ENCODE data around the gene CNTNAP2. TPM values are rescaled to one million over a fixed set of nuclear protein-coding genes. Genes with fewer than 3 reads are reported as not detected.

The CNTNAP2 gene
- total RNA-seq, 2 donors from 2014 or later = 171 to 228 TPM

- H3K36me3 ChIP-seq (ENCODE audit: control insufficient read depth, insufficient read depth, low read length) = no peaks in the 10 kb centered on the region
- DNase-seq = no peak
- WGBS, 2 experiments (ENCODE audit: insufficient coverage in 1 of 2, insufficient read length in 1 of 2) = 85 to 89% methylated on average over 2 to 5 of the region's 5 CpGs
- no peaks in the 10 kb centered on the region for H3K9me3 ChIP-seq (ENCODE audit: control insufficient read depth, low read length)
- H3K27ac Mint-ChIP-seq = no peak overlapping the region
- no peaks in the 10 kb centered on the region for H3K4me1 ChIP-seq (ENCODE audit: control insufficient read depth, insufficient read depth, low read length)
- no peaks in the 10 kb centered on the region for H3K27me3 Mint-ChIP-seq (ENCODE audit: insufficient read depth)
- H3K27ac ChIP-seq (ENCODE audit: low read depth, low read length) = no peak overlapping the region
- no peaks in the 10 kb centered on the region for H3K9me3 Mint-ChIP-seq
- no peaks in the 10 kb centered on the region for H3K4me1 Mint-ChIP-seq
- TF ChIP-seq, protein P1, sequence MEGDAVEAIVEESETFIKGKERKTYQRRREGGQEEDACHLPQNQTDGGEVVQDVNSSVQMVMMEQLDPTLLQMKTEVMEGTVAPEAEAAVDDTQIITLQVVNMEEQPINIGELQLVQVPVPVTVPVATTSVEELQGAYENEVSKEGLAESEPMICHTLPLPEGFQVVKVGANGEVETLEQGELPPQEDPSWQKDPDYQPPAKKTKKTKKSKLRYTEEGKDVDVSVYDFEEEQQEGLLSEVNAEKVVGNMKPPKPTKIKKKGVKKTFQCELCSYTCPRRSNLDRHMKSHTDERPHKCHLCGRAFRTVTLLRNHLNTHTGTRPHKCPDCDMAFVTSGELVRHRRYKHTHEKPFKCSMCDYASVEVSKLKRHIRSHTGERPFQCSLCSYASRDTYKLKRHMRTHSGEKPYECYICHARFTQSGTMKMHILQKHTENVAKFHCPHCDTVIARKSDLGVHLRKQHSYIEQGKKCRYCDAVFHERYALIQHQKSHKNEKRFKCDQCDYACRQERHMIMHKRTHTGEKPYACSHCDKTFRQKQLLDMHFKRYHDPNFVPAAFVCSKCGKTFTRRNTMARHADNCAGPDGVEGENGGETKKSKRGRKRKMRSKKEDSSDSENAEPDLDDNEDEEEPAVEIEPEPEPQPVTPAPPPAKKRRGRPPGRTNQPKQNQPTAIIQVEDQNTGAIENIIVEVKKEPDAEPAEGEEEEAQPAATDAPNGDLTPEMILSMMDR (conservative IDR thresholded peaks at IDR 0.05) = no peak
- no peaks in the 10 kb centered on the region for H3K36me3 Mint-ChIP-seq (ENCODE audit: low read depth)
- H3K27me3 ChIP-seq (ENCODE audit: control insufficient read depth, insufficient read depth, low read length, poor library complexity, severe bottlenecking) = no peaks in the 10 kb centered on the region
- H3K9ac ChIP-seq (ENCODE audit: extremely low read depth, low read length, poor library complexity, severe bottlenecking) = no peak overlapping the region
- H3K4me3 Mint-ChIP-seq = no peak overlapping the region
- H3K4me3 ChIP-seq (ENCODE audit: low read length) = no peak overlapping the region
Measured at GRCh38 chr7:147968046-147968610, 1851.5 kb downstream of the CNTNAP2 start.

DNA sequence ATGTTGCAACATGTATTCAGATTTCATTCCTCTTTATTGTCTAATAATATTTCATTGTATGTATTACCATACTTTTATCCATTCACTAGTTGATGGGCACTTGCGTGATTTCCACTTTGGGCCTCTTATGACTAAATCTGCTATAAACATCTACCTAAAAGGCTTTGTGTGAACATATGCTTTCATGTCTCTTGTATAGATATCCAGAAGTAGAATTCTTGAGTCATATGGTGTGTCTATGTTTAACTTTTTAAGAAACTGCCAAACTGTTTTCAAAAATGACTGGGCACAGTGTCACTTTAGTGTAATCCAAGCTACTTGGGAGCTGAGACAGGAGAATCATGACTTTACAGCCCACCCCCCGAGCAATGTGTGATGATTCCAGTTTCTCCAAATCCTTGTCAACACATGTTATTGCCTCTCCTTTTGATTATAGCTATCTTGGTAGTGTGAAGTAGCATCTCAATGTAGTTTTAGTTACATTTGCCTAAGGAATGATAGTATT lies 1855.1 kb downstream of the CNTNAP2 start:
- H3K27me3 ChIP-seq (ENCODE audit: control insufficient read depth, insufficient read depth, low read length, poor library complexity, severe bottlenecking) = no peaks in the 10 kb centered on the region
- TF ChIP-seq, protein P1 (conservative IDR thresholded peaks at IDR 0.05) = no peak
- H3K4me3 ChIP-seq (ENCODE audit: low read length) = no peak overlapping the region
- no peaks in the 10 kb centered on the region for H3K4me1 ChIP-seq (ENCODE audit: control insufficient read depth, insufficient read depth, low read length)
- no peaks in the 10 kb centered on the region for H3K9me3 ChIP-seq (ENCODE audit: control insufficient read depth, low read length)
- Mint-ChIP-seq H3K27ac (no peak overlapping the region), H3K9me3 (no peaks in the 10 kb centered on the region), H3K4me1 (no peaks in the 10 kb centered on the region), H3K4me3 (no peak overlapping the region), H3K36me3 (ENCODE audit: low read depth) (no peaks in the 10 kb centered on the region), H3K27me3 (ENCODE audit: insufficient read depth) (no peaks in the 10 kb centered on the region)
- H3K27ac ChIP-seq (ENCODE audit: low read depth, low read length) = no peak overlapping the region
- no peak overlapping the region for H3K9ac ChIP-seq (ENCODE audit: extremely low read depth, low read length, poor library complexity, severe bottlenecking)
- 89% methylated on average over 2 of the region's 2 CpGs; no CpG with 5 or more reads in 1 of the 2 experiments for WGBS, 2 experiments (ENCODE audit: insufficient coverage in 1 of 2, insufficient read length in 1 of 2)
- H3K36me3 ChIP-seq (ENCODE audit: control insufficient read depth, insufficient read depth, low read length) = no peaks in the 10 kb centered on the region
- DNase-seq = no peak

GRCh38 chr7:147978201-147978600 lies 1861.6 kb downstream of the CNTNAP2 start:
- Mint-ChIP-seq H3K27me3 (ENCODE audit: insufficient read depth) (no peaks in the 10 kb centered on the region), H3K27ac (no peak overlapping the region), H3K4me1 (no peaks in the 10 kb centered on the region), H3K9me3 (no peaks in the 10 kb centered on the region), H3K36me3 (ENCODE audit: low read depth) (no peaks in the 10 kb centered on the region), H3K4me3 (no peak overlapping the region)
- Histone ChIP-seq H3K27me3 (ENCODE audit: control insufficient read depth, insufficient read depth, low read length, poor library complexity, severe bottlenecking) (no peaks in the 10 kb centered on the region), H3K27ac (ENCODE audit: low read depth, low read length) (no peak overlapping the region), H3K4me3 (ENCODE audit: low read length) (no peak overlapping the region), H3K9me3 (ENCODE audit: control insufficient read depth, low read length) (no peaks in the 10 kb centered on the region), H3K4me1 (ENCODE audit: control insufficient read depth, insufficient read depth, low read length) (no peaks in the 10 kb centered on the region), H3K36me3 (ENCODE audit: control insufficient read depth, insufficient read depth, low read length) (no peaks in the 10 kb centered on the region), H3K9ac (ENCODE audit: extremely low read depth, low read length, poor library complexity, severe bottlenecking) (no peak overlapping the region)
- no peak for DNase-seq
- WGBS, 2 experiments (ENCODE audit: insufficient coverage in 1 of 2, insufficient read length in 1 of 2) = 81% methylated on average over 2 of the region's 2 CpGs; no CpG with 5 or more reads in 1 of the 2 experiments
- TF ChIP-seq, protein P1 (conservative IDR thresholded peaks at IDR 0.05) = no peak
